Measurements from ENCODE around the gene PARD3.
"Not testable (repeated sequence)": the region's sequence is repeated elsewhere in the genome, so short reads cannot be mapped to it uniquely, and the experiment has no call there.

Gene PARD3

GRCh38 chr10:34762603-34763299 is 52.3 kb downstream of the PARD3 start:
- DNase-seq = no peak

DNA sequence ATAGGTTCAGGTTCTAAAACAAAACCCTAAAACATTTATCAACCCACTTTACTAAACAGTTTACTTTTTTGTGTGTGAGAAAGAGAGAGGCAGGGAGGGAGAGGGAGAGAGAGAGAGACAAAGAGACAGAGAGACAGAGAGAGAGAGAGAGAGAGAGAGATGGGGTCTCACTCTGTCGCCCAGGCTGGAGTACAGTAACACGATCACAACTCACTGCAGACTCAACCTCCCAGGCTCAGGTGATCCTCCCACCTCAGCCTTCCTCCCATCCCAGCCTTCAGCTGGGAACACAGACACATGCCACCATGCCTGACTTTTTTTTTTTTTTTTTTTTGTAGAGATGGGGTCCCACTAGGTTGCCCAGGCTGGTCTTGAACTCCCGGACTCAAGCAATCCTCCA is 52.9 kb downstream of the PARD3 start:
- DNase-seq = no peak

DNA sequence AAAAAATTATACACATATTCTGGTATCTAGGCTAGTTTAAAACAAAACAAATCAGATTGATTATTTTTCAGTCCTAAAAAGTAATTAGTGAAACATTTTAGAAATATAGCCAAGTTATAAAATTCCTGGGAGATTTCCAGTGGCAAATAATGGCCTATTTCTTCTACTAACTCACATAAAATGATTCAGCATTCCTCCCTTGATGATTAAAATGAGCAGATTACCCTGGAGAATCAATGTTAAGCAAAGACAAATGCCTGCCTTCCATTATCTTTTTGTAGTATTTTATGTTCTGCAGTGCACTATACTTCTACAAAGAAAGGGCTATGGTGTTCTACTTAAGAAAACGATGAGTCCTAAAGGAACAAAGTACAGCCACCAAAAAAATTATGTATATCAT is 53.6 kb downstream of the PARD3 start:
- DNase-seq = no peak

DNA sequence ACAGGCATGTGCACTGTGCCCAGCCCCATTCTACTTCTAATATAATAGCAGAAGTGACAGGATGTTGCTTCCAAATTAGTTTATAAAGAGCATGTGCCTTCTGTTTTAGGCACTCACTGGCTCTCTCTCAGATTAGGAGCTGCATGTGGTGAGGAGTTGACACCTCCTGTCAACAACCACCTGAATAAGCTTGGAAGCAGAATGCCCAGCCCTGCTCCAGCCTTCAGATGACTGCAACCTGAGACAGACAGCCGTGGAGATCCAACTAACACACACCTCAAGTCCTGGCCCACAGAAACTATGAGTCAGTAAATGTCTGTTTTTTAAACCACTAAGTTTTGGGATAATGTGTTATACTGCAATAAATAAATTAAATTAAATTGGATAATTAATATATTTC is 54.5 kb downstream of the PARD3 start:
- DNase-seq = peak; percentile 61

DNA sequence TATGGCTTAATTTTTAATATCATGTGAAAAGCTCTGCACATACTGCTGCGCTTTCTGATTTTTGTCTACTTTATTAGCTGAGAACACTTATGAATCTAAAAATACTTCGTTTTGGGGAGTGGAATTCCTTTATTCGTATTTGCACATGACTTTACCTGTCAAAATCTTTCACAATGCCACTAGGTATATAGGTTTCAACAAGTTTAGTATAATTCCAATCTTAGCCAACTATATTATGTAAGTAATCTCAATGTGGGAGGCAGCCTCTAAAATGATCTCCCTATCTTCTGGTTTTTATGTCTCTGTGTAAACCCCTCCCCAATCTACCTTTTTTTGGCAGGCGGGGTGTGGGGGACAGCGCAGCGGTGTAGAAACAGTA is 55.3 kb downstream of the PARD3 start:
- DNase-seq = no peak

DNA sequence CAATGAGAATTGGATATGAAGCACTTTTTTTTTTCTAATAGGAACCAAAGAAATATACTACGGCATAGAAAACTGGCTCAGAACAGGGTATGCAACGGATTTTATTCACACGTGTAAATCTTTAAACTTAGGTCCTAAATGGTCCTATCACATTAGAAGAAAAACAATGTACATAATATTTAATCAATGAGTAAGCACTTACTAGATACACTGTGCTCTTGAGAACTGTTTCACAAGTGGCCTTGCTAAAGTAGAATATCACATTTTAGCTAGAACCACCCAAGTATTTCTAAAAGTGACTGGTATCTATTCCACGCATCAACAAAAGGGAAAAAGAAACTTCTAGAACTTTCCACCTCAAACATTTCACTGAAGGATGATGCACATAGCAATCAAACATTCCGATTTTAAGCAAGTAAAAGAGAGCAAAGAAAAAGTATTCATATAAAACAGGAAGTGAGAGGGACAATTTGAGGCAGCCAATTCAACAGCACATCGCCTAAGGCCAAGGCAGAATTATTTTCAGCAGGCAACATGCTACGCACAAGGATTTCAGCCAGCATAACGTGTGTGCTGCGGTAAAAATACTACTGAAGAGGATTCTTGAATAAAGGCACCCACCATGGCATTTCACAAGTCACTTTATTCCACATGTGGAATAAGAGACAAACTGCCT is 55.8 kb downstream of the PARD3 start:
- no peak for DNase-seq

DNA sequence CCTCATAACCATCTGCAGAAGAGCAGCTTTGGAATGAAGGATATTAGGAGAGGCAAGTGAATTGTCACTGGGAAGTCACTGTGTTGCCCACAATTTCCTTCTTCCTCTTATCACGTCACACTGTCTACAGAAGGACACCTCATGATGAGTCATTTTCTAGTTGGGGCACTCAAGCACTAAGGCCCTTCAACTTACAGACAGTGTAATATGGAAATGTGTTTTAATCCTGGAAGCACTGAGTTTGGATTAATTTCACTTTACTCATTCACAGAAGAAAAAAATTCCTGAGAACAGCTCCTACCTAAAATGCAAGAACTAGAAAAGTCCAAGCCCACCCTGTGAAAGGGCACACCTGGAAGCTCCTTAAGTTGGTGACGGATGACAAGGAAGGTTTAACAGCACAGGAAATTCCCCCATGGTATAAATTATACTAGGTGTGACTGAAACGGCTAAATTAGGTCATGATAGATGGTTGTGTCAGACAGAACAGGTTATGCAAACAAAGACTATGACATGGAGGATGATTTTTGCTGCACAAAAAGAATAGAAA is 56.6 kb downstream of the PARD3 start:
- peak; percentile 58 for DNase-seq

- no peak for DNase-seq
Measured at GRCh38 chr10:34757933-34758332, 57.2 kb downstream of the PARD3 start.

DNA sequence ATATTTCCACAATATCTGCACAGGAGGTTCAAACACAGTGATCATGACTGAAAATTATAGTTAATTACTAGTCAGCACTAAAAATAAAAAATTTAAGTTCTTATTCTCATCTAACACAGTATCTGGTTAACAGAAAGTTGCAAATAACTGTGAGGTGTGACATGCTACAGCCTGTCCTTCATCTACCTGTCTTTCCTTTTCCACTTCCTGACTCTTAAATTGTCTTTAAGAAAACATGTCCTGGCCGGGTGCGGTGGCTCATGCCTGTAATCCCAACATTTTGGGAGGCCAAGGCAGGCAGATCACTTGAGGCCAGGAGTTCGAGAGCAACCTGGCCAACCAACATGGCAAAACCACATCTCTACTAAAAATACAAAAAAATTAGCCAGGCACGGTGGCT is 57.9 kb downstream of the PARD3 start:
- DNase-seq = not testable (repeated sequence)

GRCh38 chr10:34756584-34756983 is 58.5 kb downstream of the PARD3 start:
- DNase-seq = no peak

- no peak for DNase-seq
Measured at GRCh38 chr10:34753014-34753757, 61.9 kb downstream of the PARD3 start.

DNA sequence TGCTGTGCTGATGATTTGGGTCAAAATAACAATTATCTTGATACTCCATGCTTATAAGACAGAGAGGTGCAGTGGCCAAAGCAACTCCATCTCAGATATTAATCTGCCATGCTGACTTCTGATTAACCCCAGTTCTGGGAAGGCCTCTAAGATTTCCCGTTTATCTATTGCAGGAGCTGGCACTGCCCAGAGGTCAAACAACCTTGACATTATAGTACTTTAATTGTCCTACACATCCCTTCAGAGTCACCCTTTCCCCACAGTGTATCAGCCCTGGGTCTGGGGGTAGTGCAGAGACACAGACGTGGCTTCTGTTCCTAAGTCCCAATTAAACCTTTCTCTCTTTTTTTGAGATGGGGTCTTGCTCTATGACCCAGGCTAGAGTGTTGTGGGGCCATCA is 63.8 kb downstream of the PARD3 start:
- no peak for DNase-seq

DNA sequence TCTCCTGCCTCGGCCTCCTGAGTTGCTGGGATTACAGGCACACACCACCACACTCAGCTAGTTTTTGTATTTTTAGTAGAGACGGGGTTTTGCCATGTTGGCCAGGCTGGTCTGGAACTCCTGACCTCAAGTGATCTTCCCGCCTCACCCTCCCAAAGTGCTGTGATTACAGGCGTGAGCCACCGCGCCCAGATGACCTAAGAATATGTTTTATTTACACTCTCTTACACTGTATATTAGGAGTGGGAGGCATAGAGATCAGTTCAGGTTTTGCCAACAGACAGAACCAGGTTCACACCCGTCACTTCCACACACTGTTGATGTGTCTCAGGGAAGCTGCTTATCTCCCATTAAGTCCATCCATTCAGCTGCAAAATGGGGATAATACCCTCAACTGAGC is 64.3 kb downstream of the PARD3 start:
- DNase-seq = not testable (repeated sequence)

- no peak for DNase-seq
Measured at GRCh38 chr10:34748767-34749166, 66.3 kb downstream of the PARD3 start.

DNA sequence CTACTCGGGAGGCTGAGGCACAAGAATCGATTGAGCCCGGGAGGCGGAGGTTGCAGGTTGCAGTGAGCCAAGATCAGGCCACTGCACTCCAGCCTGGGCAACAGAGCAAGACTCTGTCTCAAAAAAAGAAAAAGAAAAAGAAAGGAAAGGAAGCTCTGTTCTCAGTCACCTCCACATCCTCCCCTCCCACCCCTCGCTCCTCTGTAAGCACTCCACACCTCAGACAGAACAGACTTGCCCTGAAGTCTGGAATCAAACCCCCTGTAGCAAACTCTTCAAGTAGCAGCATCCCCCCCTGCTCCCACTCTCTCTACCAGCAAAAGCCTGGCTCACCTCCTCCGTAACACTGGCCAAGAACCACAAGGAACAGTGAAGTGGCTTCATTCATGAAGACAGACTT is 66.7 kb downstream of the PARD3 start:
- no peak for DNase-seq

DNA sequence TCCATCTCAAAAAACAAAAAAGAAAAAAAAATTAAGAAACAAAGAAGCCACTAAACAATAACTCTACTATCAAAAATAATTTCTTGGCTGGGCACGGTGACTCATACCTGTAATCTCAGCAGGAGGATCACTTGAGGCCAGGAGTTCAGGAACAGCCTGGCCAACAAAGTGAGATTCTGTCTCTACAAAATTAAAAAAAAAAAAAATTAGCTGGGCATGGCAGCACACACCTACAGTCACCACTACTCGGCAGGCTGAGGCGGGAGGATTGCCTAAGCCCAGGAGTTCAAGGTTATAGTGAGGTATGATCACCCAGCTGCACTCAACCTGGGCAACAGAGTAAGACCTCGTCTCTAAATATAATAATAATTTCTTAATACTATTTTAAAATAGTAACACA is 69.0 kb downstream of the PARD3 start:
- DNase-seq = no peak

GRCh38 chr10:34745244-34745643 is 69.9 kb downstream of the PARD3 start:
- DNase-seq = no peak

- DNase-seq = no peak
Measured at GRCh38 chr10:34744590-34744989, 70.5 kb downstream of the PARD3 start.

DNA sequence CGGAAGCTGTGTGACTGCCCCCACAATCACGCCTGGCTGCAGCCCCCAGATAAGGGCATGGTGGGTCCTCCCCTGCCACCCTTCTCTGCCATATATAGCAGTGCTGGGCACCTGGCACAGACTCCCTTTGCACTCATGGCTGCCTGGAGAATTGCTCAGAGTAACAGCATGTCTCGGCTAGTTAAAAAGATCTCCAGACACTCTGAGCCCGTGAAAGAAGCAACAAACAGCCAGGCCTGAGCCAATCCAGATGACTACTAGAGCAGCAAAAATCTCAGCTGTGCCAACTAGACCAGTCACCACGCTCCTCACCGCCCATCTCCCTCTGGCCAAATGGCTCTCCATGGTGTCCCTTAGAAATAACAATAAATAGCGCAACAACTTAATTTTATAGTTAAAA is 71.3 kb downstream of the PARD3 start:
- DNase-seq = no peak

- DNase-seq = no peak
Measured at GRCh38 chr10:34742456-34742855, 72.6 kb downstream of the PARD3 start.

- DNase-seq = not testable (repeated sequence)
Measured at GRCh38 chr10:34741087-34741486, 74.0 kb downstream of the PARD3 start.

DNA sequence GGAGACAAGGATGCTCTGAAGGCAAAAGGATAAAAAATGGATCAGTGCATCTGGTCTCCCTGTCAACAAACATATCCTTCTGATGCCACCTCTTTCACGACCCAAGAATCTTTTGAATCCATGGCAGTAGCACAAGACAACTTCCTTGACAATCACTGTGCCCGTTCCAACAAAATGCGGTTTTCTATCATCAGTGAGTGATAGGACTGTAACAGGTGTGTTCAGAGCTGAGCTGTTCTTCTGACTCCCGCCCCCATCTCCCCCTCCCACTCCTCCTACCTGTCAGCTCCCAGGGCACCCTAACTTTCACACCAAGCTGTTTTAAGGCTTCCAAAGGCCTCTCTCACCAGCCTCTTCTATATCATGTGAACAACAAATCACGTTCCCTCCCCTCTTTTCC is 74.8 kb downstream of the PARD3 start:
- no peak for DNase-seq

DNA sequence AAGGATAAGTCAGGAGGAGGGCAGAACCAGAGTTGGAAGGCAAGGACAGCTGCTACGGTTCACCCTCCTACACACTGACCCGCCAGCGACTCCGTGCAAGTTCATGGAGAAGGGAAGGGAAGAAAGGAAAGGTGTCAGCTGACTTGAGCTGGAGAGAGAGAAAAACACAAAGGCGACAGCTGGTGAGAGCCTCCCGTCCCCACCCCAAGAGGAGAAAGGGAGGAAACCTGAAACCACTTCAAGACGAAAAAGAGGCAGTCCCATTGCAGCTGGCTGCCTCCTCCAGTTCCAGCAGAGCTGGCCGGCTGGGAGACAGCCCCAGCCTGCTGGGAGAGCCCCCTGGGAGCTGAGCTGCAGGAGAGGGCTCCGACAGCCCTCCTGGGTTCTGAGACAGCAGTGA is 75.2 kb downstream of the PARD3 start:
- DNase-seq = peak; percentile 89

DNA sequence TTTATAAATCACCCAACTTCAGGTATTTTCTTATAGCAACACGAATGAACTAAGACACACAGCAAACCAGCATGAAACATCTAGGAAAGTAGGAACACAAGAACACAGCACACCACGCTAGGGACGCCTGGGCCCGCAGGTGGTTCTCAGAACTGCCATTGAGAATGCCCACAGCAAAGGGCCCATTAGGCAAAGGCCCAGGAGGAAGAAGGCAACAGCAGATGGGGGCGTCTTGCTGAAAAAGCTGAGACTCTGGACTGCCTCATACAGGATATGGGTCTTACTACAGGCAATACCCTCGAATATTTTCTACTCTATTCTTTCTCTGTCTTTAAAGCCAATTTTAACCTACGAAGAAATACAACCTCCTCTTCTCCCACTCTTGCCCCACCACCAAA is 77.3 kb downstream of the PARD3 start:
- no peak for DNase-seq
